Activated T-cell treated with anti-CD3 and anti-CD28 coated beads for 1 hour (primary cell): Measurements from ENCODE around the gene RSRP1.
"Not testable (repeated sequence)": the region's sequence is repeated elsewhere in the genome, so short reads cannot be mapped to it uniquely, and the experiment has no call there.

Source experiments
- DNase-seq: peaks from one replicate; pipeline ENCODE4 v3.0.0-alpha.2; 2020; ENCODE audit warnings: low read depth

Gene RSRP1, protein sequence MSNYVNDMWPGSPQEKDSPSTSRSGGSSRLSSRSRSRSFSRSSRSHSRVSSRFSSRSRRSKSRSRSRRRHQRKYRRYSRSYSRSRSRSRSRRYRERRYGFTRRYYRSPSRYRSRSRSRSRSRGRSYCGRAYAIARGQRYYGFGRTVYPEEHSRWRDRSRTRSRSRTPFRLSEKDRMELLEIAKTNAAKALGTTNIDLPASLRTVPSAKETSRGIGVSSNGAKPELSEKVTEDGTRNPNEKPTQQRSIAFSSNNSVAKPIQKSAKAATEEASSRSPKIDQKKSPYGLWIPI

GRCh38 chr1:25247024-25247828 lies at the start of gene RSRP1:
RSRP1 (minus strand) TSS chr1:25247454; CDS start chr1:25246963, 491 bp downstream.
- DNase-seq: peak; percentile 100

- DNase-seq: not testable (repeated sequence)
Measured at GRCh38 chr1:25296501-25296900, 49.2 kb upstream of the RSRP1 start.

GRCh38 chr1:25294889-25295826 lies 47.9 kb upstream of the RSRP1 start:
- DNase-seq: not testable (repeated sequence)

GRCh38 chr1:25293426-25293825 lies 46.2 kb upstream of the RSRP1 start:
- DNase-seq: not testable (repeated sequence)

DNA sequence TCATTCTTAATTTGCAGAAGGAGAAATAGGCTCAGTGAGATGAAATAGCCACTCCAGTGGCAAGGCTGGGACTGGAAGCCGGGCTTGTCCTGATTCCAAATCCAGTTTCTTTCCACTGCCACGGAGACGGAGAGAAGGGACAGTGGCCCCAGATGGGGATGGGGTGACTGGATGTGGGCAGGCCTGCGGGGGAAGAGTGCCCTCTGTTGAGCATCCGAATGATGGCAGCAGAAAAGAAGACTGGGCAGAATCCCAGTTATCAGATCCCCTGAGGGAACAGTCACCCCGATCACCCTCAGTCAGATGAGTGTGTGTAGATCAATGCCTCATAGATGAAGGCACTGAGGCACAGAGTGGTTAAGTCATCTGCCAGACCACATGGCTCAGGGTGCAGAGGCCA lies 42.8 kb upstream of the RSRP1 start:
- DNase-seq: not testable (repeated sequence)

GRCh38 chr1:25288573-25289101 lies 41.4 kb upstream of the RSRP1 start:
- DNase-seq: not testable (repeated sequence)

DNA sequence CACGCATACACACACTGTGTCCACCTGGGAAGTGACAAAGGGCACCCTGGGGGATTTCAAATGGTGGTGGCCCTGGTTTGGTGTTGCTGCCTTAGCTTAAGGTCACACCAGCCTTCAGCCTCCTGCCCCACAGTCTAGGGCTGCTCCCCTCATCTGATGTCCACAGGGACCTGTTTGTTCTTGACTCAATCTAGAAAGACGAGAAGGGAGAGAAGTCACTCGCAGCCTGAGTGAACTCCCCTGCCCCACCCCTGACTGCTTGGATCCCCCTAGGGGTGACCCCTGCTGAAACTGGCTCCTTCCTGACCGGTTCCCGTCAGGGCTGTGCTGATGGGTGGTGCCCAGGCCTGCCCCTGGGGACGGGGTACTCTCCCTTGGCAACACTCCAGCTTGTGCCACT lies 39.9 kb upstream of the RSRP1 start:
- DNase-seq: not testable (repeated sequence)

- not testable (repeated sequence) for DNase-seq
Measured at GRCh38 chr1:25285862-25286261, 38.6 kb upstream of the RSRP1 start.

GRCh38 chr1:25279693-25280111 lies 32.4 kb upstream of the RSRP1 start:
- DNase-seq: not testable (repeated sequence)

DNA sequence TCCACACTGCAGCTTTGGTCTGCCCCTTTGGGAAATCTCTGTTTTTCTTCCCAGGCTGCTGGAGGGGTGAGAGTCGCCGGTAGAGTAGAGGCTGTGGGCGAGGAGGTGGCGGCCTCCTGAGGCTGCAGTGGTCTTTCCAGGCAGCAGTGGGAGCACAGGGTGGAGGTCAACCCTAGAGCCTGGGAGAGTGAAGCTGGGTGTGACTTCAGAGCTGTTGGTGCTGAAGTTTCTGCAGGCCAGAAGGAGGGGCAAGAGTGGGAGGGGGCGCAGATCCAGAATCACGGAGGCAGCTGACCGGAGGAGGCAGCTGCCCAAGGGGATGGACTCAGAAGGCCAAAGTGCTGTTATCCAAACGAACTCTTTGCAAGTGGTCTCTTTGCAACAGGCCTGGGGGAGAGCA lies 31.5 kb upstream of the RSRP1 start:
- not testable (repeated sequence) for DNase-seq

DNA sequence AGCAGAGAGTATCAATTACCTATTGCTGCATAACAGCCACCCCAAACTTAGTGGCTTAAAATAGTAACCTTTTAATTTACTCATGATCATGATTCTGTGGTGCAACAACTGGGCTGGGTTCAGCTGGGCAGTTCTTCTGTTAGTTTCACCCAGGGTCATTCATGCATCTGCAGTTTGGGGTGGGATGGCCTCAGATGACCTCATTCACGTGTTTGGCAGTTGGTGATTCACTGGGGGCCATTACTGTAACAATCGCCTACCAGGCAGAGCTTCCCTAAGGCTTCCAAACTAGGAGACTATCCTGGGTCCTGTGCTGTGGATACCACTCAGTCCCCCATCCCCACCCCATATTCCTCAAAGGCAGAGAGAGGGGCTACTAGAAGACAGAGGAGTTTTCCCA lies 31.1 kb upstream of the RSRP1 start:
- not testable (repeated sequence) for DNase-seq

DNA sequence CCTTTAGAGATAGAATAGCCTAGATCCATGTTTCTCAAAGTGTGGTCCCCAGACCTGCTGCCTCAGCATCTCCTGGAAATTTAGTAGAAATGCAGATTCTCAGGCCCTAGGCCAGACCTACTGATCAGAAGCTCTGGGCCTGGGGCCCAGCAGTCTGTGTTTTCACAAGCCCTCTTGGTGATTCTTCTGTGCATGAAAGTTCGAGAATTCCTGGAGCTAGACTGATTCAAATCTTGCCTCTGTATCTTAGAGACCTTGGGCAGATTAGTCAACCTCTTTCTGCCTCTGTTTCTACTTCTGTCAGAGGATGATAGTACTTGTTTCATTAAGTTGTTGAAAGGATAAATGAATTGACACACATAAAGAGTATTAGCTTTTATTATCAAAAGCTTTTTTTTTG lies 30.0 kb upstream of the RSRP1 start:
- DNase-seq: not testable (repeated sequence)

DNA sequence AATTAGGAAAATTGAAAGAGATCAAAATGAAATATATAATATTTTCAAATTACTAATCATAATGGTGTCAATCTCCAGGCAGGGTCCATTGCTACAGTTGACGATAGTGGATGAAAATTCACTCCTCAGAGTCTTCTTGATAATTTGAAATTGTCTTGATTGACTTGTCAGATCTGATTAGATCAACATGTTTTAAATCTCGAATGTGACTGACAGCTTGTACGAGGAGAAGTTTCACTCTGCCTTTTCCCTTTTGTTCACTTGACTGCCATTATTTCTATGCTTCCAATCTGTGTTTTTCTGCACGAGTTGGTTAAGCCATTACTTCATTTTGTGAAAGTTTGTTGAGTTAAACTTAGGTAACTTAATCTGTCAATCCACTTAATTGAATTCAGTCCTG lies 28.4 kb upstream of the RSRP1 start:
- not testable (repeated sequence) for DNase-seq

- not testable (repeated sequence) for DNase-seq
Measured at GRCh38 chr1:25272238-25272637, 25.0 kb upstream of the RSRP1 start, which contains the start of gene RHD. RHD (plus strand) TSS chr1:25272509; CDS start chr1:25272548, 39 bp downstream.

GRCh38 chr1:25268143-25268760 lies 21.0 kb upstream of the RSRP1 start:
- not testable (repeated sequence) for DNase-seq

- DNase-seq: peak; percentile 90
Measured at GRCh38 chr1:25267288-25268142, 20.3 kb upstream of the RSRP1 start.

DNA sequence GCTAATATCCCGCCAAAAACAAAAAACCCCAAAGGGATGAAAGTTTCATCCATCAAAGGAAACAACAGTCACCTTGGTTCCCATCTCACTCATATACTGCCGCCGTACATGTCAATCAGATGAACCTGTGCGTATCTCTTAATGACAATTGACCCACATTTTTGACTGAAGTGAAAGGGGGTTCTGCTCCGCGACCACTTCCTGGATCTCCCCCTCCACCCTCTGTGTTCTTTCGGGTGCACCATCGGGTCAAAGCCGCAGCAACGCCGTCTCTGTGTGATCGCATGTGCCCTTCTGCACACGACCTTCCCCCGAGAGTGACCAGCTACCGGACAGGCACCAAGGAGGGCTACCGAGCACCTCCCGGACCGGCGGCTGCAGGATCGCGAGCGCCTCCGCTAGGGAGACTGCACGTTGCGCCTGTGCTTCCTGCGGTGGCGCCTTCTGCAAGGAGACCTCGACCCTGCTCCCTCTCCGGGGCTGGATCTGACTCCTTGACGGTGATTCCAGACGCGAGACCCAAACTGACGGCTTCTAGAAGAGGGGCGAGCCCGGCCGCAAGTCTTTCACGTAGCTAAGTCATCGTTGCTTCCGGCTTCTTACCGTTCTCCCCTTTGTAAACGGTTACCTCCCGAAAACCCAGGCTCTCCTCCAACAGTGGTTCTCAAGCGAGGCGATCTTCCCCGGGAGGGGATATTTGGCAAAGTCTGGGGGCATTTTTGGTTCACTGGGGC lies 19.5 kb upstream of the RSRP1 start:
- not testable (repeated sequence) for DNase-seq

GRCh38 chr1:25260336-25260735 lies 13.1 kb upstream of the RSRP1 start:
- DNase-seq: not testable (repeated sequence)

- not testable (repeated sequence) for DNase-seq
Measured at GRCh38 chr1:25259813-25260212, 12.6 kb upstream of the RSRP1 start.
